Measurements from ENCODE around the gene E2F7. TPM values are rescaled to one million over a fixed set of nuclear protein-coding genes. Genes with fewer than 3 reads are reported as not detected.
A peak's percentile ranks its signal among the peaks of the same experiment; 100 is the strongest.

E2F7 gene
- polyA plus RNA-seq, 1 of the 3 experiments (the other 2 are of a cell fraction): 8.8 TPM

DNA sequence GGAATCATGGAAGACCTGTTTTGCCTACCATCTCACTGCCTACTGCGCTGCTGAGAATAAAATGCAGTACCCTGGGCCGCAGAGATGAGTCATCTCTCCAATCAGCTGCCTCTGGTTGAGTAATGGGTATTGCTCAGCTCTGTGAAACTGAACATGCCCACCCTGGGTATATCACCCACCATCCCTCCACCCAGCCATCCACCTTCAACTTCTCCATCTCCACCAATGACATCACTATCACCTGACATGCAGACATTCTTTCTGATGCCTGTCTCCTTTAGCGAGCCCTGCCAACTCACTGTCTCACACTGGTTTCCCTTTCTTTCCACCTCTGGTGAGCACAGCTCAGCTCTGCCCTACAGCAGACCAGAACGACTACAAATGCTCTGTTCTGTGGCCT lies 33.6 kb downstream of the E2F7 start (continued):
- TF ChIP-seq, protein P1, sequence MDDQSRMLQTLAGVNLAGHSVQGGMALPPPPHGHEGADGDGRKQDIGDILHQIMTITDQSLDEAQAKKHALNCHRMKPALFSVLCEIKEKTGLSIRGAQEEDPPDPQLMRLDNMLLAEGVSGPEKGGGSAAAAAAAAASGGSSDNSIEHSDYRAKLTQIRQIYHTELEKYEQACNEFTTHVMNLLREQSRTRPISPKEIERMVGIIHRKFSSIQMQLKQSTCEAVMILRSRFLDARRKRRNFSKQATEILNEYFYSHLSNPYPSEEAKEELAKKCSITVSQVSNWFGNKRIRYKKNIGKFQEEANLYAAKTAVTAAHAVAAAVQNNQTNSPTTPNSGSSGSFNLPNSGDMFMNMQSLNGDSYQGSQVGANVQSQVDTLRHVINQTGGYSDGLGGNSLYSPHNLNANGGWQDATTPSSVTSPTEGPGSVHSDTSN (IDR thresholded peaks at IDR 0.05): peak; percentile 81
- peak; percentile 88 for TF ChIP-seq JUND (IDR thresholded peaks at IDR 0.05)
- TF ChIP-seq YY1 (IDR thresholded peaks at IDR 0.05; ENCODE audit: low read depth): no peak; the same call in 1 of the 2 replicates
- TF ChIP-seq RFX5 (IDR thresholded peaks at IDR 0.05; ENCODE audit: low read length): no peak
- no peak for TF ChIP-seq TEAD4 (IDR thresholded peaks at IDR 0.05; ENCODE audit: borderline replicate concordance, insufficient read depth)
- no peak for TF ChIP-seq NRF1 (IDR thresholded peaks at IDR 0.05; ENCODE audit: low read depth, low read length)
- no peak for TF ChIP-seq EZH2phosphoT487 (IDR thresholded peaks at IDR 0.05; ENCODE audit: borderline replicate concordance, low read depth)
- no peak for TF ChIP-seq SMC3 (IDR thresholded peaks at IDR 0.05; ENCODE audit: low read depth, low read length)

DNA sequence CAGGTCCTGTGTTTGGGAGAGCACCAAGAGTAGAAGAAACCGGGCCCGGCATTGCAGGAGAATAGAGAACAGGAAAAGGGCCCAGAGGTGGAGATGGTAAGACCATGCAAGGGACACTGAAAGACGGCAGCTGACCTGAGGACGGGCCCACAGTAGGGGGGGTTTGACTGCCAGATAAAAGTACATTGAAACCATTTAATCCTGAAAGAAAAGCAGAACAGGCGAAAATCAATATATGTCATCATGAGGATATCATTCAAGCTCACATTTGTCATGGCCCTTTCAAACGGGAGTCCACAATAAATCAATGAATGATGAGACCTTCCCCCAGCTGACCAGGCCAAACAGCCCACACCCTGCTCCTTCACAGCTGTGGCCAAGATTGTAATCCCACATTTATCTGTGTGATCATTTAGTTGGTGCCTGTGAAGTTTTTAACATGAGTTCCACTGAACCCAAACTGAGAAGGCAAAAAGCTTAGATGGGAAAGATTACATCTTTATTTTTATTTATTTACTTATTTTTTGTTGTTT lies 39.5 kb downstream of the E2F7 start:
- Histone ChIP-seq H3K27me3 (ENCODE audit: insufficient read depth) (no peaks in the 10 kb centered on the region), H3F3A (replicated peaks; ENCODE audit: insufficient read depth) (peaks cover 59% of the 10 kb centered on the region)

More for the DNA sequence above, 39.5 kb downstream of the E2F7 start:
- peaks cover 0 to 9% of the 10 kb centered on the region in 2 experiments; a peak in 1 of 4 replicates for H3K4me1 ChIP-seq (ENCODE audit: control insufficient read depth in 1 of 2, insufficient read depth in 2 of 2, low read depth in 1 of 2, low read length in 1 of 2)
- H3K27ac ChIP-seq (ENCODE audit: low read depth in 2 of 2, low read length in 1 of 2): no peak overlapping the region
- 92% methylated on average over 6 of the region's 6 CpGs for WGBS (ENCODE audit: low lambda C conversion rate)
- TF ChIP-seq FOXJ3 (CRISPR knock-in tag; IDR thresholded peaks at IDR 0.05): no peak
- TF ChIP-seq TAF1 (IDR thresholded peaks at IDR 0.05; ENCODE audit: borderline replicate concordance, low read depth, low read length): no peak
- TF ChIP-seq SIN3A (IDR thresholded peaks at IDR 0.05; ENCODE audit: borderline replicate concordance, low read depth, low read length): no peak
- TF ChIP-seq POLR2AphosphoS5 (IDR thresholded peaks at IDR 0.05; ENCODE audit: low read depth, low read length): no peak
- TF ChIP-seq MEF2A (IDR thresholded peaks at IDR 0.05; ENCODE audit: borderline replicate concordance, low read depth): no peak
- no peak for TF ChIP-seq RCOR1 (IDR thresholded peaks at IDR 0.05; ENCODE audit: low read length)
- TF ChIP-seq, protein P2, sequence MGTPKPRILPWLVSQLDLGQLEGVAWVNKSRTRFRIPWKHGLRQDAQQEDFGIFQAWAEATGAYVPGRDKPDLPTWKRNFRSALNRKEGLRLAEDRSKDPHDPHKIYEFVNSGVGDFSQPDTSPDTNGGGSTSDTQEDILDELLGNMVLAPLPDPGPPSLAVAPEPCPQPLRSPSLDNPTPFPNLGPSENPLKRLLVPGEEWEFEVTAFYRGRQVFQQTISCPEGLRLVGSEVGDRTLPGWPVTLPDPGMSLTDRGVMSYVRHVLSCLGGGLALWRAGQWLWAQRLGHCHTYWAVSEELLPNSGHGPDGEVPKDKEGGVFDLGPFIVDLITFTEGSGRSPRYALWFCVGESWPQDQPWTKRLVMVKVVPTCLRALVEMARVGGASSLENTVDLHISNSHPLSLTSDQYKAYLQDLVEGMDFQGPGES (IDR thresholded peaks at IDR 0.05; ENCODE audit: low read depth, low read length): no peak
- TF ChIP-seq RXRA (IDR thresholded peaks at IDR 0.05; ENCODE audit: borderline replicate concordance, low read depth): no peak
- TF ChIP-seq, protein P3, sequence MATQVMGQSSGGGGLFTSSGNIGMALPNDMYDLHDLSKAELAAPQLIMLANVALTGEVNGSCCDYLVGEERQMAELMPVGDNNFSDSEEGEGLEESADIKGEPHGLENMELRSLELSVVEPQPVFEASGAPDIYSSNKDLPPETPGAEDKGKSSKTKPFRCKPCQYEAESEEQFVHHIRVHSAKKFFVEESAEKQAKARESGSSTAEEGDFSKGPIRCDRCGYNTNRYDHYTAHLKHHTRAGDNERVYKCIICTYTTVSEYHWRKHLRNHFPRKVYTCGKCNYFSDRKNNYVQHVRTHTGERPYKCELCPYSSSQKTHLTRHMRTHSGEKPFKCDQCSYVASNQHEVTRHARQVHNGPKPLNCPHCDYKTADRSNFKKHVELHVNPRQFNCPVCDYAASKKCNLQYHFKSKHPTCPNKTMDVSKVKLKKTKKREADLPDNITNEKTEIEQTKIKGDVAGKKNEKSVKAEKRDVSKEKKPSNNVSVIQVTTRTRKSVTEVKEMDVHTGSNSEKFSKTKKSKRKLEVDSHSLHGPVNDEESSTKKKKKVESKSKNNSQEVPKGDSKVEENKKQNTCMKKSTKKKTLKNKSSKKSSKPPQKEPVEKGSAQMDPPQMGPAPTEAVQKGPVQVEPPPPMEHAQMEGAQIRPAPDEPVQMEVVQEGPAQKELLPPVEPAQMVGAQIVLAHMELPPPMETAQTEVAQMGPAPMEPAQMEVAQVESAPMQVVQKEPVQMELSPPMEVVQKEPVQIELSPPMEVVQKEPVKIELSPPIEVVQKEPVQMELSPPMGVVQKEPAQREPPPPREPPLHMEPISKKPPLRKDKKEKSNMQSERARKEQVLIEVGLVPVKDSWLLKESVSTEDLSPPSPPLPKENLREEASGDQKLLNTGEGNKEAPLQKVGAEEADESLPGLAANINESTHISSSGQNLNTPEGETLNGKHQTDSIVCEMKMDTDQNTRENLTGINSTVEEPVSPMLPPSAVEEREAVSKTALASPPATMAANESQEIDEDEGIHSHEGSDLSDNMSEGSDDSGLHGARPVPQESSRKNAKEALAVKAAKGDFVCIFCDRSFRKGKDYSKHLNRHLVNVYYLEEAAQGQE (IDR thresholded peaks at IDR 0.05; ENCODE audit: low read depth, low read length): no peak
- no peak for TF ChIP-seq YY1 (IDR thresholded peaks at IDR 0.05; ENCODE audit: low read depth)
- no peak for TF ChIP-seq NRF1 (IDR thresholded peaks at IDR 0.05; ENCODE audit: low read depth, low read length)
- no peak for TF ChIP-seq FOSL2 (IDR thresholded peaks at IDR 0.05; ENCODE audit: borderline replicate concordance, low read depth)
- no peak for TF ChIP-seq NFIC (IDR thresholded peaks at IDR 0.05; ENCODE audit: borderline replicate concordance)
- no peak for TF ChIP-seq FOXM1 (IDR thresholded peaks at IDR 0.05; ENCODE audit: low read depth)
- TF ChIP-seq EZH2phosphoT487 (IDR thresholded peaks at IDR 0.05; ENCODE audit: borderline replicate concordance, low read depth): no peak
- no peak for TF ChIP-seq SMC3 (IDR thresholded peaks at IDR 0.05; ENCODE audit: low read depth, low read length)
- no peak for TF ChIP-seq JUND (IDR thresholded peaks at IDR 0.05)
- no peak overlapping the region for H3K9ac ChIP-seq
- CTCF ChIA-PET: interaction anchor here (0.6 to 2.9 kb wide), 4 partner anchors 15 to 505 kb away, joined by 3 to 19 read pairs (median 3); no protein-coding TSS in a partner anchor
- no peaks in the 10 kb centered on the region for H4K20me1 ChIP-seq (ENCODE audit: insufficient read depth)
- H3K4me2 ChIP-seq: no peak overlapping the region
- DNase-seq: no peak
- POLR2A ChIA-PET: no interaction called here
- no peaks in the 10 kb centered on the region for H3K9me2 ChIP-seq
- no peak overlapping the region for H2AFZ ChIP-seq (ENCODE audit: low read depth)
- H3K9me3 ChIP-seq: no peaks in the 10 kb centered on the region
- no peak overlapping the region for H3K4me3 ChIP-seq (ENCODE audit: low read depth in 2 of 2, low read length in 1 of 2)
- H3K79me2 ChIP-seq (ENCODE audit: insufficient read depth): peaks cover 35% of the 10 kb centered on the region; the same call in 1 of the 2 replicates
- H3K36me3 ChIP-seq (replicated peaks in 1 of 2; ENCODE audit: control insufficient read depth in 1 of 2, insufficient read depth in 2 of 2, low read length in 1 of 2): peaks cover 46 to 93% of the 10 kb centered on the region in 2 experiments

Data from SK-N-SH (cell line).